Tibial artery (tissue), 4 donors: Measurements from ENCODE around the gene COQ5.

Experiments
- DNase-seq, 2 donors: peaks; one replicate each; pipeline ENCODE4 v3.0.0-alpha.2; 2019
- H3K27ac ChIP-seq, 2 donors: fragments of 200-600 bp; sonication (generic) in 1 of 2; 1 replicate in 1 of 2; 2 replicates in 1 of 2; pipeline ENCODE4 v1.5.1; 2018 to 2019; ENCODE audit warnings: mild to moderate bottlenecking in 1 of 2
- H3K27me3 ChIP-seq, 2 donors: fragments of 200-600 bp; sonication (generic) in 1 of 2; one replicate each; pipeline versions ENCODE4 v1.5.1 to v1.6.0; 2016 to 2019
- H3K36me3 ChIP-seq, 3 donors: fragments of 200-600 bp; sonication (generic) in 2 of 3; one replicate each; pipeline ENCODE4 v1.5.1; 2016 to 2019; ENCODE audit warnings: mild to moderate bottlenecking in 2 of 3
- H3K4me1 ChIP-seq, 4 donors: fragments of 200-600 bp; sonication (generic) in 2 of 4; 1 replicate in 3 of 4; 2 replicates in 1 of 4; pipeline ENCODE4 v1.5.1; 2016 to 2019
- H3K4me3 ChIP-seq, 2 donors: fragments of 200-600 bp; sonication (generic) in 1 of 2; 1 replicate in 1 of 2; 2 replicates in 1 of 2; pipeline ENCODE4 v1.5.1; 2018 to 2019; ENCODE audit warnings: mild to moderate bottlenecking in 2 of 2
- H3K9me3 ChIP-seq, 3 donors: fragments of 200-600 bp; sonication (generic) in 1 of 3; one replicate each; pipeline ENCODE4 v1.5.1; 2016 to 2019
- CTCF ChIP-seq, 2 experiments: fragments of 200-600 bp in 1 of 2; fragments of 450-650 bp in 1 of 2; IDR thresholded peaks; one replicate each; pipeline ENCODE4 v1.5.1; 2017 to 2019; ENCODE audit warnings: antibody characterized with exemption in 2 of 2, mild to moderate bottlenecking in 1 of 2, moderate library complexity in 1 of 2
- intact Hi-C: fragments of 100-400 bp; cut with DNase I; formaldehyde crosslinking; loops from one replicate; pipeline ENCODE4 v1.15.0; 2023; ENCODE audit warnings: low total_unique reads

COQ5 gene

GRCh38 chr12:120540445-120540844 is 11.5 kb upstream of the COQ5 start:
- peaks cover 9 to 95% (median 77%) of the 10 kb centered on the region in 4 donors for H3K4me1 ChIP-seq
- no peaks in the 10 kb centered on the region for H3K9me3 ChIP-seq
- H3K4me3 ChIP-seq = no peak overlapping the region
- TF ChIP-seq CTCF (IDR thresholded peaks at IDR 0.05) = no peak
- intact Hi-C loops = no loop called here
- H3K27ac ChIP-seq = peak overlapping the region; percentile 90 to 96
- H3K36me3 ChIP-seq = peaks cover 0 to 8% (median 0%) of the 10 kb centered on the region in 3 donors
- H3K27me3 ChIP-seq = no peaks in the 10 kb centered on the region
- no peak for DNase-seq

GRCh38 chr12:120539303-120539702 is 10.3 kb upstream of the COQ5 start:
- no peaks in the 10 kb centered on the region for H3K9me3 ChIP-seq
- intact Hi-C loops = loop anchor here (5.0 kb wide), 1 partner anchor 42 kb away; the partner anchor contains the start of gene DYNLL1
- peak overlapping the region; percentile 90 to 96 for H3K27ac ChIP-seq
- peaks cover 0 to 8% (median 0%) of the 10 kb centered on the region in 3 donors for H3K36me3 ChIP-seq
- DNase-seq = no peak
- TF ChIP-seq CTCF (IDR thresholded peaks at IDR 0.05) = no peak
- peaks cover 9 to 91% (median 75%) of the 10 kb centered on the region in 4 donors for H3K4me1 ChIP-seq
- no peaks in the 10 kb centered on the region for H3K27me3 ChIP-seq
- no peak overlapping the region for H3K4me3 ChIP-seq

- DNase-seq = peak; percentile 57 to 90
- Histone ChIP-seq H3K4me1 (peaks cover 9 to 88% (median 70%) of the 10 kb centered on the region in 4 donors), H3K9me3 (no peaks in the 10 kb centered on the region), H3K27me3 (no peaks in the 10 kb centered on the region), H3K4me3 (peak overlapping the region; percentile 86 to 98), H3K36me3 (peaks cover 0 to 8% (median 0%) of the 10 kb centered on the region in 3 donors), H3K27ac (peak overlapping the region; percentile 90 to 96)
- intact Hi-C loops = loop anchor here (5.0 kb wide), 1 partner anchor 41 kb away; the partner anchor contains the start of gene DYNLL1
- no peak for TF ChIP-seq CTCF (IDR thresholded peaks at IDR 0.05)
These were observed 9.6 kb upstream of the COQ5 start for GRCh38 chr12:120538281-120539156.

GRCh38 chr12:120537856-120538220 is 8.9 kb upstream of the COQ5 start:
- Histone ChIP-seq H3K4me1 (peaks cover 9 to 81% (median 66%) of the 10 kb centered on the region in 4 donors), H3K27ac (peak overlapping the region; percentile 90 to 96), H3K9me3 (no peaks in the 10 kb centered on the region), H3K27me3 (no peaks in the 10 kb centered on the region), H3K36me3 (peaks cover 0 to 8% (median 0%) of the 10 kb centered on the region in 3 donors), H3K4me3 (peak overlapping the region; percentile 86 to 98)
- intact Hi-C loops = loop anchor here (5.0 kb wide), 1 partner anchor 41 kb away; the partner anchor contains the start of gene DYNLL1
- TF ChIP-seq CTCF (IDR thresholded peaks at IDR 0.05) = no peak
- no peak for DNase-seq

GRCh38 chr12:120536064-120536791 is 7.3 kb upstream of the COQ5 start:
- Histone ChIP-seq H3K4me1 (peaks cover 9 to 65% (median 55%) of the 10 kb centered on the region in 4 donors), H3K9me3 (no peaks in the 10 kb centered on the region), H3K27me3 (no peaks in the 10 kb centered on the region), H3K4me3 (peak overlapping the region; percentile 86 to 98), H3K36me3 (no peaks in the 10 kb centered on the region), H3K27ac (peak overlapping the region; percentile 90 to 96)
- intact Hi-C loops = loop anchor here (5.0 kb wide), 1 partner anchor 39 kb away; the partner anchor contains the start of gene DYNLL1
- no peak for TF ChIP-seq CTCF (IDR thresholded peaks at IDR 0.05)
- no peak for DNase-seq
